ENCODE measurements around the gene NDUFA11.

NDUFA11 gene

GRCh38 chr19:5904352-5905113 lies 943 bp upstream of the NDUFA11 start, which contains the start of gene VMAC:
VMAC (plus strand) TSS chr19:5904872; CDS start chr19:5904891, 19 bp downstream.
- CTCF ChIA-PET: interaction anchor here (0.6 to 1.8 kb wide), 4 partner anchors 13 to 118 kb away, joined by 3 to 8 read pairs (median 4); no protein-coding TSS in a partner anchor
- POLR2A ChIA-PET: interaction anchor here (0.6 to 2.9 kb wide), 17 partner anchors 14 to 218 kb away, joined by 3 to 32 read pairs (median 4); partner anchors contain the start of genes CATSPERD, DUS3L, LONP1 and NRTN
- TF ChIP-seq, protein P1, sequence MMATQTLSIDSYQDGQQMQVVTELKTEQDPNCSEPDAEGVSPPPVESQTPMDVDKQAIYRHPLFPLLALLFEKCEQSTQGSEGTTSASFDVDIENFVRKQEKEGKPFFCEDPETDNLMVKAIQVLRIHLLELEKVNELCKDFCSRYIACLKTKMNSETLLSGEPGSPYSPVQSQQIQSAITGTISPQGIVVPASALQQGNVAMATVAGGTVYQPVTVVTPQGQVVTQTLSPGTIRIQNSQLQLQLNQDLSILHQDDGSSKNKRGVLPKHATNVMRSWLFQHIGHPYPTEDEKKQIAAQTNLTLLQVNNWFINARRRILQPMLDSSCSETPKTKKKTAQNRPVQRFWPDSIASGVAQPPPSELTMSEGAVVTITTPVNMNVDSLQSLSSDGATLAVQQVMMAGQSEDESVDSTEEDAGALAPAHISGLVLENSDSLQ (IDR thresholded peaks at IDR 0.05): peak; percentile 80
- no peak for TF ChIP-seq FOXA1 (IDR thresholded peaks at IDR 0.05)
- no peak for TF ChIP-seq SUZ12 (IDR thresholded peaks at IDR 0.05)
- no peak for TF ChIP-seq TARDBP (IDR thresholded peaks at IDR 0.05)
- DNase-seq (ENCODE audit: extremely low spot score): peak; percentile 96

GRCh38 chr19:5903056-5903623 lies 450 bp downstream of the NDUFA11 start:
- TF ChIP-seq FOXM1 (IDR thresholded peaks at IDR 0.05; ENCODE audit: borderline replicate concordance): no peak
- TF ChIP-seq ZNF384 (IDR thresholded peaks at IDR 0.05): no peak; the same call in 1 of the 2 replicates
- TF ChIP-seq BHLHE40 (IDR thresholded peaks at IDR 0.05; ENCODE audit: borderline replicate concordance): no peak
- no peak for TF ChIP-seq SUZ12 (IDR thresholded peaks at IDR 0.05)
- no peak for TF ChIP-seq L3MBTL2 (conservative IDR thresholded peaks at IDR 0.05)
- ChIA-PET POLR2A (interaction anchor here (0.9 to 2.9 kb wide), 15 partner anchors 10 to 185 kb away, joined by 3 to 32 read pairs (median 5); partner anchors contain the start of genes CAPS, DUS3L and NRTN), CTCF (interaction anchor here (1.8 to 2.0 kb wide), 2 partner anchors 99 to 119 kb away, joined by 5 to 9 read pairs; no protein-coding TSS in a partner anchor)
- no peak for DNase-seq (ENCODE audit: extremely low spot score)

- TF ChIP-seq HDGF (IDR thresholded peaks at IDR 0.05; ENCODE audit: borderline replicate concordance): no peak
- no peak for TF ChIP-seq L3MBTL2 (conservative IDR thresholded peaks at IDR 0.05)
- no peak for TF ChIP-seq TARDBP (IDR thresholded peaks at IDR 0.05)
- TF ChIP-seq, protein P1 (IDR thresholded peaks at IDR 0.05): no peak
- no peak for TF ChIP-seq FOXA1 (IDR thresholded peaks at IDR 0.05)
- TF ChIP-seq FOXM1 (IDR thresholded peaks at IDR 0.05; ENCODE audit: borderline replicate concordance): no peak
- no peak for TF ChIP-seq SP1 (IDR thresholded peaks at IDR 0.05)
- TF ChIP-seq ZNF384 (IDR thresholded peaks at IDR 0.05): no peak
- no peak for TF ChIP-seq FOXK2 (IDR thresholded peaks at IDR 0.05)
- TF ChIP-seq ARNT (IDR thresholded peaks at IDR 0.05): no peak
- TF ChIP-seq NFRKB (IDR thresholded peaks at IDR 0.05): no peak
- no peak for DNase-seq (ENCODE audit: extremely low spot score)
- ChIA-PET CTCF (interaction anchor here (1.0 kb wide), 1 partner anchor 67 kb away, joined by 3 read pairs; no protein-coding TSS in a partner anchor), POLR2A (no interaction called here)
Measured at GRCh38 chr19:5900976-5901375, 2.6 kb downstream of the NDUFA11 start.

DNA sequence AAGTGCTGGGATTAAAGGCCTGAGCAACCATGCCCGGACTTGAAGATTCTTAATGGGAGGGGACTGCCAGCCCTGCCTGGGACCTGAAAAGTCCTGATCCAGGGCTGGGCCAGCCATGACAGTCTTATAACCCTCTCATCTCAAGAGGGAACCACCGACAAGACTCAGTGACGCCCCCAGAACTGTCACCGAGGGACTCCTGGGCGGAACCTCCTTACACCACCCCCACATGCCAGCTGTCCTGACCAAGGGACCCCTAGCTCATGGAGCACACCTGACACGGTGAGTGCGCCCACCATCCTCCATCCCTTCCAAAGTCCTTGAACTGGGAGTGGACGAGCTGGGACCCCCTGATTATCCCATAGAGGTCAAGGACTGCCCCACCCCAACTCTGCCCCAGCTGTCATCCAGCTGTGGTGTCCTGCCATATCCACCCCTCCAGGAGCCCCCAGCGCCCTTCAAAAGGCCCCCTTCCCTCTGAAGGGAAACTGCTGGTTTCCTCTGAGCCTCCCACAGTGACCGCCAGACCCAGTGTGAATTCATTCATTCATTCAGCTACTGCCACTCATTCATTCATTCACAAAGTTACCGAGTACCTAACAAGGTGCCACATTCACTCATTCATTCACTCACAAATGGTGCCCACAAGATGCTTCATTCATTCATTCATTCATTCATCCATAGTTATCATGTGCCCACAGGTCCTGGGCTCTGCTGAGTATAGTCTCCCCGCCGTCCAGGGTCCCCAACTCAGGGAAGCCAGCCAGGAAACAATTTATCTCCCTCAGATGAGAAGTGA lies 3.7 kb downstream of the NDUFA11 start:
- no peak for TF ChIP-seq FOXA1 (IDR thresholded peaks at IDR 0.05)
- no peak for TF ChIP-seq L3MBTL2 (conservative IDR thresholded peaks at IDR 0.05)
- TF ChIP-seq BHLHE40 (IDR thresholded peaks at IDR 0.05; ENCODE audit: borderline replicate concordance): no peak
- no peak for TF ChIP-seq CTBP1 (IDR thresholded peaks at IDR 0.05; ENCODE audit: borderline replicate concordance)
- TF ChIP-seq LEF1 (IDR thresholded peaks at IDR 0.05; ENCODE audit: borderline replicate concordance): no peak
- TF ChIP-seq NFRKB (IDR thresholded peaks at IDR 0.05): no peak
- TF ChIP-seq TARDBP (IDR thresholded peaks at IDR 0.05): no peak
- TF ChIP-seq SUZ12 (IDR thresholded peaks at IDR 0.05): no peak
- TF ChIP-seq, protein P1 (IDR thresholded peaks at IDR 0.05): no peak
- no peak for TF ChIP-seq ZNF384 (IDR thresholded peaks at IDR 0.05)
- TF ChIP-seq HDGF (IDR thresholded peaks at IDR 0.05; ENCODE audit: borderline replicate concordance): no peak
- no peak for TF ChIP-seq FOXK2 (IDR thresholded peaks at IDR 0.05)
- no peak for TF ChIP-seq SP1 (IDR thresholded peaks at IDR 0.05)
- TF ChIP-seq ELF4 (IDR thresholded peaks at IDR 0.05): no peak
- TF ChIP-seq ARNT (IDR thresholded peaks at IDR 0.05): no peak
- no peak for TF ChIP-seq FOXM1 (IDR thresholded peaks at IDR 0.05; ENCODE audit: borderline replicate concordance)
- no peak for DNase-seq (ENCODE audit: extremely low spot score)
- POLR2A ChIA-PET: no interaction called here
- CTCF ChIA-PET: interaction anchor here (0.7 to 1.0 kb wide), 2 partner anchors 68 to 592 kb away, joined by 3 read pairs; no protein-coding TSS in a partner anchor

DNA sequence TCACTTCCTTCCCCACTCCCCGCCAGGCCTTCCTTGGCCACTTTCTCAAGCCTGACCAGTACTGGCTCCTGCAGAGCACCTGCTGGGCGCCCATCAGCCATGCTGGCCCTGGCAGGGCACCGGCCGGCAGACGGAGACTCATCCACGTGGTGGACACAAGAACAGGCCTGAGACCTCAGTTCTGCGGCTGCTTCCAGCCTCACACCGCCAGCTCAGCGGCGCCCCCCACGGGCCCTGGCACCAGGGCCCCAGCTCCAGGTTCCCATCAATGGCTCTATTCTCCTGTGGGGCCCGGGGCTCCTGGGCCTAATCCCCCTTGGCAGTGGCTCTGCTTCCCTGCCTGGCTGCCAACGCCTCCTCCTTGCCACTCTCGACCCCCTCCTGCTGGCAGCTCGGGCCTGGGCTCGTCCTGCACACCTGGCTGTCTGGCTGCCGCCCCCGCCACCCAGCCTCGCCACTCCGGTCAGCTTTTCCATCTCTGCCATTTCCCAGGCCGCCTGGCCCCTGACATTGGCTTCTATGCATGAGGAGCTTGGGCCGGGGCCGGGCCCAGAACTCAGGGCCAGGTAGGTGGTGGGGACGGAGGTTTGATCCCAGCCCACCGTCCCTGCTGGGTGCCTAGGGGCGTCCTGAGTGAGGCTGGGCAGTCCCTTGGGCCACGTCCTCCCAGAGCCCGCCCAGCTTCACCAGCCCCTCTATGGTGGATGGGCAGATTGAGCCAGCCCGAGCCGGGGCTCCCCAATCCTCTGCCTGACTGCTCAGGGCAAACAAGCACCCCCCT lies 6.2 kb downstream of the NDUFA11 start:
- POLR2A ChIA-PET: no interaction called here

More for the DNA sequence above, 6.2 kb downstream of the NDUFA11 start:
- TF ChIP-seq NFRKB (IDR thresholded peaks at IDR 0.05) (no peak), HDGF (IDR thresholded peaks at IDR 0.05; ENCODE audit: borderline replicate concordance) (no peak), BHLHE40 (IDR thresholded peaks at IDR 0.05; ENCODE audit: borderline replicate concordance) (no peak), SUZ12 (IDR thresholded peaks at IDR 0.05) (no peak), FOXA1 (IDR thresholded peaks at IDR 0.05) (no peak), L3MBTL2 (conservative IDR thresholded peaks at IDR 0.05) (no peak), CTBP1 (IDR thresholded peaks at IDR 0.05; ENCODE audit: borderline replicate concordance) (no peak), ZNF384 (IDR thresholded peaks at IDR 0.05) (no peak), TARDBP (IDR thresholded peaks at IDR 0.05) (no peak), FOXK2 (IDR thresholded peaks at IDR 0.05) (no peak), ELF4 (IDR thresholded peaks at IDR 0.05) (no peak), FOXM1 (IDR thresholded peaks at IDR 0.05; ENCODE audit: borderline replicate concordance) (no peak), ARNT (IDR thresholded peaks at IDR 0.05) (no peak), SP1 (IDR thresholded peaks at IDR 0.05) (no peak)
- TF ChIP-seq, protein P1 (IDR thresholded peaks at IDR 0.05): no peak
- no peak for DNase-seq (ENCODE audit: extremely low spot score)
- CTCF ChIA-PET: interaction anchor here (0.6 to 1.8 kb wide), 2 partner anchors 36 to 93 kb away, joined by 3 to 6 read pairs; no protein-coding TSS in a partner anchor

Data from HEK293T (cell line).